ENCODE results near the gene DLX4. TPM values are rescaled to one million over a fixed set of nuclear protein-coding genes. Genes with fewer than 3 reads are reported as not detected.
A peak's percentile ranks its signal among the peaks of the same experiment; 100 is the strongest.

The DLX4 gene
- total and polyA plus RNA-seq, 2 experiments from 2014 or later = 0.40 TPM; not detected in 1

DNA sequence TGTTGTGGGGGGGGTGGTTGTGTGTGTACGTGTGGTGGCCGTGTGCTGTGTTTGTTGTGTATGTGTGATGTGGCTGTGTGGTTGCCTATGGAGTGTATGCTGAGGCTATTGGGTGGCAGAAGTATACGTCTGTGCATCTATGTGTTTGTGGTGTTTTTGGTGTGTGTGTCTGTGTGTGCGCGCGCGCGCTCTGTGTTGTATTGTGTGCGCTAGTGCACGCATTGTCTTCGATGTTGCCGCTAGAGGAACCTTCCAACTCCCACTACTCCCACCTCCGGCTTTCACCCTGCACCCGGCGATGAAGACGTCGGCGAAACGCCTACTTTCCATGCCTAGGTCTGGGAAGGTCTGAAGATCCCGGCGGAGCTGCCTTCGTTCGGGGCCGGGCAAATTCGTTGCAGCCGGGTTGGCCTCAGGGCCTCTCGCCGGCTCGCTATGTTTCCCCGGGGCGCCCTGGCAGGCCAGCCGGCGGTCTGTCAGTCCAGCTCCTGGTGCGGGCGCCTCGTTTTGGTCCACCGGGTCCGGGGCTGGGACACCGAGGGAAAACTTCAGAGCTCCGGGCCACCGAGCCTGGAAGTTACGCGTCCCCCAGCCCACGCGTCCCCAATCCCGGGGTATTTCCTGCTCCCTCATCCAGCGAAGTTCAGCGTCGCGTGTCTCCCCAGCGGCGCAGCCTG lies 5.2 kb upstream of the DLX4 start:
- H3K9ac ChIP-seq = no peak overlapping the region
- H3K9me2 ChIP-seq (ENCODE audit: insufficient read depth) = no peaks in the 10 kb centered on the region
- H4K20me1 ChIP-seq (ENCODE audit: insufficient read depth) = no peaks in the 10 kb centered on the region
- no peaks in the 10 kb centered on the region for H3K36me3 ChIP-seq (ENCODE audit: low read depth)
- H3K27ac ChIP-seq = no peak overlapping the region
- peak; percentile 36 for DNase-seq
- TF ChIP-seq EZH2 (IDR thresholded peaks at IDR 0.05; ENCODE audit: insufficient read depth, poor library complexity, severe bottlenecking) (peak; percentile 87), EZH2phosphoT487 (IDR thresholded peaks at IDR 0.05; ENCODE audit: insufficient read depth, low read depth) (no peak)
- peaks cover 7% of the 10 kb centered on the region for H3F3A ChIP-seq (ENCODE audit: insufficient read depth)
- peaks cover 66% of the 10 kb centered on the region for H3K27me3 ChIP-seq (replicated peaks; ENCODE audit: insufficient read depth)
- no peaks in the 10 kb centered on the region for H3K9me3 ChIP-seq (ENCODE audit: low read depth)
- WGBS, 2 experiments (ENCODE audit: low coverage in 1 of 2, low lambda C conversion rate in 2 of 2, missing lambda C conversion rate in 2 of 2) = 10 to 11% methylated on average over 49 to 51 of the region's 52 CpGs
- H3K4me1 ChIP-seq (ENCODE audit: insufficient read depth) = no peaks in the 10 kb centered on the region
- in situ Hi-C loops (cut with MboI) = no loop called here
- H3K4me3 ChIP-seq = no peak overlapping the region
- no peak overlapping the region for H3K4me2 ChIP-seq (ENCODE audit: unreplicated experiment)
- H2AFZ ChIP-seq = no peak overlapping the region
- H3K79me2 ChIP-seq (ENCODE audit: insufficient read depth) = no peaks in the 10 kb centered on the region

DNA sequence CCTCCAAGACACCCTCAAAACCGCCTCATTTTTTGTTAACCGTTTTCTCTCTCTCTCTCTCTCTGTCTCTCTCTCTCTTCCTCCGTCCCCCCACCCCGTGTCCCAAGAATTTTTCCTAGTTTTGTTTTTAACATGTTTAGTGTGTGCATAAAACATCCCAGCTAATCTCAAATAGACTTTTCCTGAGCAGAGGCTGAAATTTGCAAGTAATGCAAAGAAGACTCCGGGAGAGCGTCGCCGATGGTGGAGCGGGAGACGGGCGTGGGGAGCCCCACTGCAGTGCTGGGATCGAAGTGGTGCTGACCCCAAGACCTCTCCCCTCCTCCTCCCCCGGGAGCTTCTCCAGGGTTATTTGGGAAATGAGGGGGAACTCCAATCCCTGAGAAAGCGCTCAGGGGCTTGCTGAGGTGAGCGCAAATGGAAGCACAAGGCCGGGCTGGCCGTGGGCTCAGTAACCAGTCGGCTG lies 4.7 kb upstream of the DLX4 start:
- no peaks in the 10 kb centered on the region for H3K79me2 ChIP-seq (ENCODE audit: insufficient read depth)

GRCh38 chr17:49964769-49965523 lies 4.0 kb upstream of the DLX4 start:
- H3K36me3 ChIP-seq (ENCODE audit: low read depth) = no peaks in the 10 kb centered on the region
- H3K4me2 ChIP-seq (ENCODE audit: unreplicated experiment) = no peak overlapping the region
- DNase-seq = no peak
- H3F3A ChIP-seq (ENCODE audit: insufficient read depth) = peaks cover 8% of the 10 kb centered on the region
- in situ Hi-C loops (cut with MboI) = no loop called here
- no peak overlapping the region for H3K4me3 ChIP-seq
- H2AFZ ChIP-seq = no peak overlapping the region
- H3K27me3 ChIP-seq (replicated peaks; ENCODE audit: insufficient read depth) = peaks cover 76% of the 10 kb centered on the region
- no peaks in the 10 kb centered on the region for H4K20me1 ChIP-seq (ENCODE audit: insufficient read depth)
- no peaks in the 10 kb centered on the region for H3K9me2 ChIP-seq (ENCODE audit: insufficient read depth)
- H3K4me1 ChIP-seq (ENCODE audit: insufficient read depth) = no peaks in the 10 kb centered on the region
- no peaks in the 10 kb centered on the region for H3K9me3 ChIP-seq (ENCODE audit: low read depth)
- H3K27ac ChIP-seq = no peak overlapping the region
- no peaks in the 10 kb centered on the region for H3K79me2 ChIP-seq (ENCODE audit: insufficient read depth)
- H3K9ac ChIP-seq = no peak overlapping the region
- peak; percentile 71; the same call in 1 of the 2 replicates for TF ChIP-seq EZH2phosphoT487 (IDR thresholded peaks at IDR 0.05; ENCODE audit: insufficient read depth, low read depth)
- peak; percentile 86 for TF ChIP-seq EZH2 (IDR thresholded peaks at IDR 0.05; ENCODE audit: insufficient read depth, poor library complexity, severe bottlenecking)
- 21 to 23% methylated on average over 52 of the region's 52 CpGs for WGBS, 2 experiments (ENCODE audit: low coverage in 1 of 2, low lambda C conversion rate in 2 of 2, missing lambda C conversion rate in 2 of 2)

More for the DNA sequence above, 4.7 kb upstream of the DLX4 start:
- DNase-seq = no peak
- Histone ChIP-seq H3K4me3 (no peak overlapping the region), H3K4me1 (ENCODE audit: insufficient read depth) (no peaks in the 10 kb centered on the region), H3K9ac (no peak overlapping the region), H3K27ac (no peak overlapping the region), H2AFZ (no peak overlapping the region), H4K20me1 (ENCODE audit: insufficient read depth) (no peaks in the 10 kb centered on the region), H3K9me3 (ENCODE audit: low read depth) (no peaks in the 10 kb centered on the region), H3K27me3 (replicated peaks; ENCODE audit: insufficient read depth) (peaks cover 72% of the 10 kb centered on the region), H3F3A (ENCODE audit: insufficient read depth) (peaks cover 7% of the 10 kb centered on the region), H3K9me2 (ENCODE audit: insufficient read depth) (no peaks in the 10 kb centered on the region), H3K4me2 (ENCODE audit: unreplicated experiment) (no peak overlapping the region), H3K36me3 (ENCODE audit: low read depth) (no peaks in the 10 kb centered on the region)
- in situ Hi-C loops (cut with MboI) = no loop called here
- WGBS, 2 experiments (ENCODE audit: low coverage in 1 of 2, low lambda C conversion rate in 2 of 2, missing lambda C conversion rate in 2 of 2) = 25 to 30% methylated on average over 18 of the region's 18 CpGs
- TF ChIP-seq EZH2phosphoT487 (IDR thresholded peaks at IDR 0.05; ENCODE audit: insufficient read depth, low read depth) = no peak
- no peak for TF ChIP-seq EZH2 (IDR thresholded peaks at IDR 0.05; ENCODE audit: insufficient read depth, poor library complexity, severe bottlenecking)

DNA sequence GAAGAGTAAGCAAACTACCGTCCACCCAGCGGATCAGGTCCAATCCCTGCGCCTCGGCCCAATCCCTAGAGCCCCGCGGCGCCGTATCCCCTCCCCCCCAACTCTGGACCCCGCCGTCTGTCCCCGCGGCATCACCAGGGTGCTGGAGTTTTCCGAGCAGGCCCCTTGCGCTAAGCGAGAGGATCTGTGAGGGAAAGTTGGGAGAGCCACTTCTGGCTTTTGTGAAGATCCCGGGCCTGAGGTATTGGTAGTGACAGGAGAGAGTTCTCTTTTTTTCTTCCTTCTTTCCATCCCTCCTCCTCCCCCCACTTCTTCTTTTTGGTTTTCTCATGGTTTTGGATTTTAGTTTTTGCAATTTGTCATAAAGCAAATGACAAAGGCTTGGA lies 3.5 kb upstream of the DLX4 start:
- no peaks in the 10 kb centered on the region for H3K9me3 ChIP-seq (ENCODE audit: low read depth)
- H3K4me1 ChIP-seq (ENCODE audit: insufficient read depth) = no peaks in the 10 kb centered on the region
- no peak overlapping the region for H3K4me3 ChIP-seq
- peaks cover 81% of the 10 kb centered on the region for H3K27me3 ChIP-seq (replicated peaks; ENCODE audit: insufficient read depth)
- no peaks in the 10 kb centered on the region for H3K9me2 ChIP-seq (ENCODE audit: insufficient read depth)
- DNase-seq = no peak
- H3K27ac ChIP-seq = no peak overlapping the region
- 7 to 16% methylated on average over 10 to 16 of the region's 16 CpGs for WGBS, 2 experiments (ENCODE audit: low coverage in 1 of 2, low lambda C conversion rate in 2 of 2, missing lambda C conversion rate in 2 of 2)
- in situ Hi-C loops (cut with MboI) = no loop called here
- no peak overlapping the region for H3K9ac ChIP-seq
- no peak for TF ChIP-seq EZH2phosphoT487 (IDR thresholded peaks at IDR 0.05; ENCODE audit: insufficient read depth, low read depth)
- TF ChIP-seq EZH2 (IDR thresholded peaks at IDR 0.05; ENCODE audit: insufficient read depth, poor library complexity, severe bottlenecking) = no peak
- no peaks in the 10 kb centered on the region for H3K79me2 ChIP-seq (ENCODE audit: insufficient read depth)
- peaks cover 13% of the 10 kb centered on the region for H3F3A ChIP-seq (ENCODE audit: insufficient read depth)
- H4K20me1 ChIP-seq (ENCODE audit: insufficient read depth) = no peaks in the 10 kb centered on the region
- H3K4me2 ChIP-seq (ENCODE audit: unreplicated experiment) = no peak overlapping the region
- H3K36me3 ChIP-seq (ENCODE audit: low read depth) = no peaks in the 10 kb centered on the region
- H2AFZ ChIP-seq = no peak overlapping the region
